HepG2 (cell line): Measurements from ENCODE around the gene PRSS22. TPM values are rescaled to one million over a fixed set of nuclear protein-coding genes. Genes with fewer than 3 reads are reported as not detected.
A peak's percentile ranks its signal among the peaks of the same experiment; 100 is the strongest.

Experiments
- ATF7 ChIP-seq, 2 experiments: fragments of 450-650 bp in 1 of 2; sonication (generic) in 1 of 2; formaldehyde crosslinking in 1 of 2; IDR thresholded peaks; 2 replicates each; pipeline versions ENCODE4 v1.4.0 to v1.6.1; 2016 to 2020; ENCODE audit warnings: antibody characterized with exemption in 1 of 2, mild to moderate bottlenecking in 1 of 2, missing genetic modification reagents in 1 of 2
- ATRX ChIP-seq: sonication (generic); formaldehyde crosslinking; IDR thresholded peaks from 2 replicates; pipeline ENCODE4 v1.4.0; 2020; ENCODE audit warnings: missing genetic modification reagents, borderline replicate concordance
- CBX1 ChIP-seq: IDR thresholded peaks from one replicate; pipeline ENCODE4 v1.6.1; 2016; ENCODE audit warnings: antibody characterized with exemption, low read depth
- E2F5 ChIP-seq: sonication (generic); formaldehyde crosslinking; conservative IDR thresholded peaks from 2 replicates; pipeline ENCODE4 v1.4.0; 2020; ENCODE audit warnings: missing genetic modification reagents
- ETS1 ChIP-seq: sonication (generic); formaldehyde crosslinking; IDR thresholded peaks from 2 replicates; pipeline ENCODE4 v1.4.0; 2020; ENCODE audit warnings: missing genetic modification reagents
- ISL2 ChIP-seq: sonication (generic); formaldehyde crosslinking; IDR thresholded peaks from 2 replicates; pipeline ENCODE4 v1.5.0; 2020; ENCODE audit warnings: missing genetic modification reagents
- JUNB ChIP-seq: sonication (generic); formaldehyde crosslinking; IDR thresholded peaks from 2 replicates; pipeline ENCODE4 v1.8.0; 2022; ENCODE audit warnings: missing genetic modification reagents, mild to moderate bottlenecking, borderline replicate concordance
- JUND ChIP-seq: sonication (generic); formaldehyde crosslinking; IDR thresholded peaks from 2 replicates; pipeline ENCODE4 v1.8.0; 2022; ENCODE audit warnings: mild to moderate bottlenecking, missing genetic modification reagents
- KLF12 ChIP-seq: sonication (generic); formaldehyde crosslinking; IDR thresholded peaks from 2 replicates; pipeline ENCODE4 v1.4.0; 2020; ENCODE audit warnings: missing genetic modification reagents, borderline replicate concordance
- MIER3 ChIP-seq: IDR thresholded peaks from 2 replicates; pipeline ENCODE4 v1.6.1; 2016; ENCODE audit warnings: missing compliant biosample characterization, borderline replicate concordance
- MXI1 ChIP-seq: IDR thresholded peaks from 3 replicates; pipeline ENCODE4 v1.6.1; 2012; ENCODE audit warnings: low read depth, low read length, inconsistent platforms, borderline replicate concordance
- MYC ChIP-seq: sonication (generic); formaldehyde crosslinking; IDR thresholded peaks from 2 replicates; pipeline ENCODE4 v1.9.0; 2021; ENCODE audit warnings: missing genetic modification reagents, borderline replicate concordance
- NCOR1 ChIP-seq: fragments of 200-600 bp; sonication (generic); IDR thresholded peaks from 2 replicates; pipeline ENCODE4 v1.7.0; 2017; ENCODE audit warnings: antibody characterized with exemption, low read length, borderline replicate concordance
- NR3C1 ChIP-seq: sonication (generic); formaldehyde crosslinking; IDR thresholded peaks from 2 replicates; pipeline ENCODE4 v1.4.0; 2020; ENCODE audit warnings: missing genetic modification reagents
- RNF2 ChIP-seq: fragments of 450-650 bp; conservative IDR thresholded peaks from 2 replicates; pipeline ENCODE4 v1.6.1; 2016; ENCODE audit warnings: low read depth
- SAP130 ChIP-seq: IDR thresholded peaks from 2 replicates; pipeline ENCODE4 v1.6.1; 2016; ENCODE audit warnings: low read depth
- SP140L ChIP-seq: sonication (generic); formaldehyde crosslinking; IDR thresholded peaks from 2 replicates; pipeline ENCODE4 v1.4.0; 2020; ENCODE audit warnings: missing genetic modification reagents, borderline replicate concordance
- STAT5B ChIP-seq: sonication (generic); formaldehyde crosslinking; IDR thresholded peaks from 2 replicates; pipeline ENCODE4 v1.4.0; 2020; ENCODE audit warnings: missing genetic modification reagents
- TCF7 ChIP-seq: sonication (generic); IDR thresholded peaks from 2 replicates; pipeline ENCODE4 v1.6.1; 2016; ENCODE audit warnings: antibody characterized with exemption, low read depth
- ZBTB1 ChIP-seq: sonication (generic); formaldehyde crosslinking; IDR thresholded peaks from 2 replicates; pipeline ENCODE4 v1.4.0; 2020; ENCODE audit warnings: missing genetic modification reagents, borderline replicate concordance
- ZBTB21 ChIP-seq: sonication (generic); formaldehyde crosslinking; IDR thresholded peaks from 2 replicates; pipeline ENCODE4 v1.4.0; 2020; ENCODE audit warnings: missing genetic modification reagents
- ZNF160 ChIP-seq: sonication (generic); formaldehyde crosslinking; IDR thresholded peaks from 2 replicates; pipeline ENCODE4 v1.8.0; 2022; ENCODE audit warnings: mild to moderate bottlenecking, inconsistent platforms, missing genetic modification reagents
- ZNF251 ChIP-seq: sonication (generic); formaldehyde crosslinking; IDR thresholded peaks from 2 replicates; pipeline ENCODE4 v1.9.0; 2021; ENCODE audit warnings: mild to moderate bottlenecking, missing genetic modification reagents
- ZNF430 ChIP-seq: sonication (generic); formaldehyde crosslinking; IDR thresholded peaks from 2 replicates; pipeline ENCODE4 v1.9.0; 2021; ENCODE audit warnings: mild to moderate bottlenecking, missing genetic modification reagents
- polyA plus RNA-seq, 8 experiments: library from polyadenylated mRNA; depleted of rRNA in 3 of 8; stranded (reverse) in 7 of 8; unstranded in 1 of 8; fragments of >200 nt; fragmentation: Illumina TruSeq in 4 of 8; extraction: Trizol in 4 of 8; gene quantifications; 2 replicates each; pipeline versions ENCODE4 v1.2.1 to v1.2.3, GENCODE V29; 2011 to 2016; ENCODE audit warnings: low read depth in 4 of 8, missing spikeins in 1 of 8, mixed read lengths in 1 of 8; ENCODE audit not compliant: insufficient read depth in 1 of 8
- total RNA-seq, 5 experiments: library from RNA; depleted of rRNA; stranded (reverse); fragments of >200 nt; fragmentation: Illumina TruSeq; extraction: Trizol; gene quantifications; 2 replicates each; pipeline ENCODE4 v1.2.3, GENCODE V29; 2016; ENCODE audit warnings: low read depth in 1 of 5
- TF ChIP-seq, protein P1 (sequence below): sonication (generic); formaldehyde crosslinking; IDR thresholded peaks from 2 replicates; pipeline ENCODE4 v1.8.1; 2023; ENCODE audit warnings: mild to moderate bottlenecking, inconsistent platforms, moderate library complexity, missing genetic modification reagents, borderline replicate concordance
- TF ChIP-seq, protein P2 (sequence below): sonication (generic); formaldehyde crosslinking; IDR thresholded peaks from 2 replicates; pipeline ENCODE4 v1.8.0; 2022; ENCODE audit warnings: missing genetic modification reagents, mild to moderate bottlenecking, borderline replicate concordance

Gene PRSS22
- total and polyA plus RNA-seq, 2 of the 13 experiments (the other 11 are each of a cell fraction or from before 2014, with no cell fraction given) = 0.24 to 0.32 TPM

DNA sequence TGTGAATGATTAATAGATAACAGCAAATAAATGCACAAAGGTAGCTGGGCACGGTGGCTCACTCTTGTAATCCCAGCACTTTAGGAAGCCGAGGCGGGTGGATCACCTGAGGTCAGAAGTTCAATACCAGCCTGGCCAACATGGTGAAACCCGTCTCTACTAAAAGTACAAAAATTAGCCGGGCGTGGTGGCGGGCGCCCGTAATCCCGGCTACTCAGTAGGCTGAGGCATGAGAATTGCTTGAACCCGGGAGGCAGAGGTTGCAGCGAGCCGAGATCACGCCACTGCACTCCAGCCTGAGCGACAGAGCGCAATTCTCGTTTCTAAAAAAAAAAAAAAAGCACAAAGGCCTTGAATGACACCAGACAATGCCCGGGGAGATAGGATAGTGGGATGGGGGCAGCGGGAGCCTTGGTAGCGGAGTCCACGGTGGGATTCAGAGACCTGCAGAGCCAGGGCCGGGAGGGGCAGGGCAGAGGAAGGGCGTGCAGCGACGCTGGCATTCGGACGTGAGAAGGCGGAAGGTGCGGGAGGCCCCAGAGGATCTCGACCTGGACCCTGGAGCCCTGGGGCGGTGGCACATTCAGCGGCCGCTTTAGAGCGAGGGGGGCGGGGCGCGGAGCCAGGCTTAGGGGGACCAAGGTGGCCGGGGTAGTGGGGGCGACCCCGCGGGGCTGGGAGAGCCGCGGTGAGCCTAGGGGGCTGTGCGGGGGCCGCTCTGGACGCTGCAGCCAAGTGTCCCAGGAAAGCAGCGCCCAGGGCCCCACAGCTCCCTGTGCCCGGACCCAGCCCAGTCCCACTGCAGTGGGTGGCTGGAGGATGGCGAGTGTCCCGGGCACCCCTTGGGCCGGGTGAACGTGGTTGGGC, 24.0 kb upstream of the PRSS22 start (continued):
- TF ChIP-seq JUND = no peak
- no peak for TF ChIP-seq ETS1
- TF ChIP-seq ZNF160 = no peak
- TF ChIP-seq, protein P1, sequence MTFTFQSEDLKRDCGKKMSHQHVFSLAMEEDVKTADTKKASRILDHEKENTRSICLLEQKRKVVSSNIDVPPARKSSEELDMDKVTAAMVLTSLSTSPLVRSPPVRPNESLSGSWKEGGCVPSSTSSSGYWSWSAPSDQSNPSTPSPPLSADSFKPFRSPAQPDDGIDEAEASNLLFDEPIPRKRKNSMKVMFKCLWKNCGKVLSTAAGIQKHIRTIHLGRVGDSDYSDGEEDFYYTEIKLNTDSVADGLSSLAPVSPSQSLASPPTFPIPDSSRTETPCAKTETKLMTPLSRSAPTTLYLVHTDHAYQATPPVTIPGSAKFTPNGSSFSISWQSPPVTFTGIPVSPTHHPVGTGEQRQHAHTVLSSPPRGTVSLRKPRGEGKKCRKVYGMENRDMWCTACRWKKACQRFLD (CRISPR knock-in tag) = no peak
- no peak for TF ChIP-seq STAT5B
- no peak for TF ChIP-seq ZNF251 (CRISPR knock-in tag)
- no peak for TF ChIP-seq MIER3
- TF ChIP-seq TCF7 = no peak
- no peak for TF ChIP-seq ZBTB21 (CRISPR knock-in tag)
- no peak for TF ChIP-seq SP140L
- no peak for TF ChIP-seq ATRX (CRISPR knock-in tag)
- no peak for TF ChIP-seq KLF12 (CRISPR knock-in tag)
- peak; percentile 12; the same call in 1 of the 2 replicates for TF ChIP-seq SAP130 (CRISPR knock-in tag)
- no peak for TF ChIP-seq ATF7 (IDR thresholded peaks at IDR 0.05)
- TF ChIP-seq ATF7 (CRISPR knock-in tag; IDR thresholded peaks at IDR 0.05) = no peak
- TF ChIP-seq E2F5 (CRISPR knock-in tag) = no peak
- no peak for TF ChIP-seq ZNF430 (CRISPR knock-in tag)
- TF ChIP-seq JUNB (CRISPR knock-in tag) = no peak
- TF ChIP-seq ZBTB1 (CRISPR knock-in tag) = no peak
- TF ChIP-seq MYC (CRISPR knock-in tag) = peak; percentile 28; the same call in 1 of the 2 replicates
- no peak for TF ChIP-seq ISL2 (CRISPR knock-in tag)
- TF ChIP-seq NR3C1 = no peak
- TF ChIP-seq, protein P2, sequence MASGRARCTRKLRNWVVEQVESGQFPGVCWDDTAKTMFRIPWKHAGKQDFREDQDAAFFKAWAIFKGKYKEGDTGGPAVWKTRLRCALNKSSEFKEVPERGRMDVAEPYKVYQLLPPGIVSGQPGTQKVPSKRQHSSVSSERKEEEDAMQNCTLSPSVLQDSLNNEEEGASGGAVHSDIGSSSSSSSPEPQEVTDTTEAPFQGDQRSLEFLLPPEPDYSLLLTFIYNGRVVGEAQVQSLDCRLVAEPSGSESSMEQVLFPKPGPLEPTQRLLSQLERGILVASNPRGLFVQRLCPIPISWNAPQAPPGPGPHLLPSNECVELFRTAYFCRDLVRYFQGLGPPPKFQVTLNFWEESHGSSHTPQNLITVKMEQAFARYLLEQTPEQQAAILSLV = no peak; the same call in 1 of the 2 replicates
- TF ChIP-seq CBX1 = peak; percentile 16
- TF ChIP-seq RNF2 = no peak
- no peak for TF ChIP-seq MXI1
- no peak for TF ChIP-seq NCOR1
